Activated naive CD8-positive, alpha-beta T cell (primary cell): Measurements from ENCODE around the gene NME7.

Experiments
- H3K27ac Mint-ChIP-seq: one replicate; pipeline ENCODE4 v1.8.0; 2021; ENCODE audit warnings: mixed read lengths
- H3K27me3 Mint-ChIP-seq: one replicate; pipeline ENCODE4 v1.8.0; 2021; ENCODE audit warnings: mixed read lengths
- H3K36me3 Mint-ChIP-seq: one replicate; pipeline ENCODE4 v1.8.0; 2021; ENCODE audit warnings: mixed read lengths
- H3K4me1 Mint-ChIP-seq: one replicate; pipeline ENCODE4 v1.8.0; 2021; ENCODE audit warnings: low read depth, mixed read lengths
- H3K4me3 Mint-ChIP-seq: one replicate; pipeline ENCODE4 v1.8.0; 2021; ENCODE audit warnings: mild to moderate bottlenecking, mixed read lengths
- H3K9me3 Mint-ChIP-seq: one replicate; pipeline ENCODE4 v1.8.0; 2021; ENCODE audit warnings: low read depth, mixed read lengths

NME7 gene

DNA sequence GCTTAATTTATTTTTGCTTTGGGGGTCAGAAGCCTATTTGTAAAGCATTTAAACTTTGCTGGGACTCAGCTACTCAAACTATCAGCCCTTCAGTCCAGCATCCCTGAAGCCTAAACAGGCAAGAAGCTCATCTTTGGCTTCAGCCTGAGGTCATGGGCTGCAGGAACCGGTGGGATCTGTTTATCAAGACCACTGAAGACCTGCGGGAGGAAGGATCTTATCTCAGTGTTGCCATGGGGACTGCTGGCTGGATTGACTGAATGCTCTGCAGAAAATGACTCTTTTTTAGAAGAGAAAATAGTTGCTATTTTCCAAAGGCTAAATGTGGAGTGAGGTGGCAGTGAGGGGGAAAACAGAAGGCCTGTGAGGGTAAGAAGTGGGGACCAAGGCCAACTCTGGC is 281.7 kb downstream of the NME7 start:
- Mint-ChIP-seq H3K4me3 (no peak overlapping the region), H3K36me3 (no peaks in the 10 kb centered on the region), H3K4me1 (peaks cover 11% of the 10 kb centered on the region), H3K9me3 (no peaks in the 10 kb centered on the region), H3K27me3 (no peaks in the 10 kb centered on the region), H3K27ac (no peak overlapping the region)
